ENCODE measurements around the gene ZBTB39. TPM values are rescaled to one million over a fixed set of nuclear protein-coding genes. Genes with fewer than 3 reads are reported as not detected.

The ZBTB39 gene
- total RNA-seq, 1 experiment from 2014 or later: 3.6 TPM

DNA sequence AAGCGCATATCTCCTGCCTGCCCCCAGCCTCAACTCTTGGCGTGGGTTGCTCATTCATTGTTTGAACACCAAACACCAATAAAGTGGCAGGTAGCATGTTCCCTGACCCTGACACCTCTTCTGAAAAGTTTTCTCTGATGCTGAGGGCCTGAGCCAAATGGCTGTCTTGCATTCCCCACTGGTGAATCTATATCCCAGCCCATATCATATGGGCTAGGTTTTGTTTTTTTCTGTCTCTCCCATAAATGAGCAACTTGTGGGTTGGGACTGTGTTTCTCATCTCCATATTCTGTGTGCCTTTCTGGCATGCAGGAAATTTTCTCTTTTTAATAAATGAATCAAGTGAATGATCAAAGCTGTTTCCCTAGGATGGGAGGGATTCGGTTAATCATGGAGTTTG is 38.5 kb upstream of the ZBTB39 start:
- intact Hi-C loops (cut with micrococcal nuclease): no loop called here
- Histone ChIP-seq H3K27me3 (ENCODE audit: low read length) (peaks cover 43% of the 10 kb centered on the region), H3K79me2 (ENCODE audit: low read length) (no peaks in the 10 kb centered on the region), H3K4me3 (ENCODE audit: low read length) (no peak overlapping the region), H2AFZ (ENCODE audit: low read length) (no peak overlapping the region), H3K9me2 (replicated peaks; ENCODE audit: low read length) (no peaks in the 10 kb centered on the region), H3K9me3 (ENCODE audit: low read length) (no peaks in the 10 kb centered on the region), H3K4me1 (ENCODE audit: insufficient read depth, low read length) (no peaks in the 10 kb centered on the region), H4K20me1 (ENCODE audit: low read length) (no peaks in the 10 kb centered on the region), H3K9ac (ENCODE audit: low read length) (no peak overlapping the region), H3K36me3 (ENCODE audit: low read depth, low read length) (no peaks in the 10 kb centered on the region), H3F3A (ENCODE audit: low read length, unreplicated experiment) (no peaks in the 10 kb centered on the region), H3K27ac (ENCODE audit: low read length) (no peak overlapping the region), H3K4me2 (ENCODE audit: low read length) (no peak overlapping the region)
- ChIA-PET POLR2A (ENCODE audit: unreplicated experiment) (no interaction called here), CTCF (no interaction called here)
- DNase-seq (no peak), ATAC-seq (no peak)
- TF ChIP-seq EZH2phosphoT487 (IDR thresholded peaks at IDR 0.05; ENCODE audit: borderline replicate concordance, low read length) (no peak), EZH2 (IDR thresholded peaks at IDR 0.05; ENCODE audit: low read length, unreplicated experiment) (no peak)
- TF ChIP-seq, protein P1, sequence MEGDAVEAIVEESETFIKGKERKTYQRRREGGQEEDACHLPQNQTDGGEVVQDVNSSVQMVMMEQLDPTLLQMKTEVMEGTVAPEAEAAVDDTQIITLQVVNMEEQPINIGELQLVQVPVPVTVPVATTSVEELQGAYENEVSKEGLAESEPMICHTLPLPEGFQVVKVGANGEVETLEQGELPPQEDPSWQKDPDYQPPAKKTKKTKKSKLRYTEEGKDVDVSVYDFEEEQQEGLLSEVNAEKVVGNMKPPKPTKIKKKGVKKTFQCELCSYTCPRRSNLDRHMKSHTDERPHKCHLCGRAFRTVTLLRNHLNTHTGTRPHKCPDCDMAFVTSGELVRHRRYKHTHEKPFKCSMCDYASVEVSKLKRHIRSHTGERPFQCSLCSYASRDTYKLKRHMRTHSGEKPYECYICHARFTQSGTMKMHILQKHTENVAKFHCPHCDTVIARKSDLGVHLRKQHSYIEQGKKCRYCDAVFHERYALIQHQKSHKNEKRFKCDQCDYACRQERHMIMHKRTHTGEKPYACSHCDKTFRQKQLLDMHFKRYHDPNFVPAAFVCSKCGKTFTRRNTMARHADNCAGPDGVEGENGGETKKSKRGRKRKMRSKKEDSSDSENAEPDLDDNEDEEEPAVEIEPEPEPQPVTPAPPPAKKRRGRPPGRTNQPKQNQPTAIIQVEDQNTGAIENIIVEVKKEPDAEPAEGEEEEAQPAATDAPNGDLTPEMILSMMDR (conservative IDR thresholded peaks at IDR 0.05; ENCODE audit: low read depth, low read length): no peak
- BruUV-seq (replicated peaks): no TSS peak

DNA sequence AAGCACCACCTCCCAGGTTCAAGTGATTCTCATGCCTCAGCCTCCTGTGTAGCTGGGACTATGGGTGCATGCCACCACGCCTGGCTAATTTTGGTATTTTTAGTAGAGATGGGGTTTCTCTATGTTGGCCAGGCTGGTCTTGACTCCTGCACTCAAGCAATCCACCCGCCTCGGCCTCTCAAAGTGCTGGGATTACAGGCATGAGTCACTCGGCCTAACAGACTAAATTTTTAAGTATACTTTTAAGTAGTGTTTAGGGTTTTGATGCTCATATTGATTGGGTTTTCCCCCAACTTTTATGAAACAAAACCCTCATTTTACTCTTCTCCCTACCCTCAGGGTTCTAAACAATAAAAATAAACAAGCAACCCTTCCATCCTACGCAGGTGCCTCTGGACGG is 38.1 kb upstream of the ZBTB39 start:
- H3K4me1 ChIP-seq (ENCODE audit: insufficient read depth, low read length): no peaks in the 10 kb centered on the region
- ATAC-seq: no peak
- POLR2A ChIA-PET (ENCODE audit: unreplicated experiment): no interaction called here

DNA sequence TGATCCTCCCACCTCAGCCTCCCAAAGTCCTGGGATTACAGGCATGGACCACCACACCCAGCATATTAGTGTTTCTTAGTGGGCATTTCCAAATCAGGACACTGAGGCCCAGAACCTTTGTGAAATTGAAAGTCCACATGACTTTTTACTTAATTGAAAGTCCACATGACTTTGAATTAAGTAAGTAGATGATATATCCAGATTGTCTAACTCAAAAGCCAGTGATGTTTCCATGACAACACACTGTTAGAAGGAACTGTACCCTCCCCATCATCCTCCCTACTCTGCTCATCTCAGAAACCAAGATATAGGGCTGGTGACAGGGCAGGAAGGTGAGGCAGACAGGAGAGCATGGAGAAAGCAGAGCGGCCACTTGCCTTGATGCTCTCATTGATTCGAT is 36.3 kb upstream of the ZBTB39 start:
- H3K27ac ChIP-seq (ENCODE audit: low read length): no peak overlapping the region
- no peak overlapping the region for H3K4me2 ChIP-seq (ENCODE audit: low read length)
- no peak overlapping the region for H3K9ac ChIP-seq (ENCODE audit: low read length)
- H3K4me1 ChIP-seq (ENCODE audit: insufficient read depth, low read length): no peaks in the 10 kb centered on the region
- DNase-seq (no peak), ATAC-seq (no peak)
- H3K9me3 ChIP-seq (ENCODE audit: low read length): no peaks in the 10 kb centered on the region
- no peak overlapping the region for H2AFZ ChIP-seq (ENCODE audit: low read length)
- H3K36me3 ChIP-seq (ENCODE audit: low read depth, low read length): no peaks in the 10 kb centered on the region
- POLR2A ChIA-PET (ENCODE audit: unreplicated experiment): no interaction called here
- no peaks in the 10 kb centered on the region for H3K9me2 ChIP-seq (replicated peaks; ENCODE audit: low read length)
- H3F3A ChIP-seq (ENCODE audit: low read length, unreplicated experiment): no peaks in the 10 kb centered on the region
- no TSS peak for BruUV-seq (replicated peaks)
- TF ChIP-seq EZH2 (IDR thresholded peaks at IDR 0.05; ENCODE audit: low read length, unreplicated experiment): no peak
- no peak for TF ChIP-seq EZH2phosphoT487 (IDR thresholded peaks at IDR 0.05; ENCODE audit: borderline replicate concordance, low read length)
- TF ChIP-seq, protein P1 (conservative IDR thresholded peaks at IDR 0.05; ENCODE audit: low read depth, low read length): no peak
- H3K27me3 ChIP-seq (ENCODE audit: low read length): peaks cover 49% of the 10 kb centered on the region
- CTCF ChIA-PET: no interaction called here
- intact Hi-C loops (cut with micrococcal nuclease): no loop called here
- H3K4me3 ChIP-seq (ENCODE audit: low read length): no peak overlapping the region
- H3K79me2 ChIP-seq (ENCODE audit: low read length): no peaks in the 10 kb centered on the region
- no peaks in the 10 kb centered on the region for H4K20me1 ChIP-seq (ENCODE audit: low read length)

More for the DNA sequence above, 38.1 kb upstream of the ZBTB39 start:
- DNase-seq: no peak
- H3K27me3 ChIP-seq (ENCODE audit: low read length): peaks cover 44% of the 10 kb centered on the region
- H3K9ac ChIP-seq (ENCODE audit: low read length): no peak overlapping the region
- no TSS peak for BruUV-seq (replicated peaks)
- H3K79me2 ChIP-seq (ENCODE audit: low read length): no peaks in the 10 kb centered on the region
- H3K9me2 ChIP-seq (replicated peaks; ENCODE audit: low read length): no peaks in the 10 kb centered on the region
- no peaks in the 10 kb centered on the region for H3F3A ChIP-seq (ENCODE audit: low read length, unreplicated experiment)
- TF ChIP-seq, protein P1 (conservative IDR thresholded peaks at IDR 0.05; ENCODE audit: low read depth, low read length): no peak
- TF ChIP-seq EZH2 (IDR thresholded peaks at IDR 0.05; ENCODE audit: low read length, unreplicated experiment): no peak
- TF ChIP-seq EZH2phosphoT487 (IDR thresholded peaks at IDR 0.05; ENCODE audit: borderline replicate concordance, low read length): no peak
- CTCF ChIA-PET: interaction anchor here (0.6 kb wide), 1 partner anchor 36 kb away, joined by 3 read pairs; no protein-coding TSS in a partner anchor
- no peak overlapping the region for H3K4me3 ChIP-seq (ENCODE audit: low read length)
- intact Hi-C loops (cut with micrococcal nuclease): no loop called here
- no peaks in the 10 kb centered on the region for H3K36me3 ChIP-seq (ENCODE audit: low read depth, low read length)
- no peak overlapping the region for H3K27ac ChIP-seq (ENCODE audit: low read length)
- H3K4me2 ChIP-seq (ENCODE audit: low read length): no peak overlapping the region
- no peak overlapping the region for H2AFZ ChIP-seq (ENCODE audit: low read length)
- H4K20me1 ChIP-seq (ENCODE audit: low read length): no peaks in the 10 kb centered on the region
- H3K9me3 ChIP-seq (ENCODE audit: low read length): no peaks in the 10 kb centered on the region
